ENCODE data around the gene TM7SF2. TPM values are rescaled to one million over a fixed set of nuclear protein-coding genes. Genes with fewer than 3 reads are reported as not detected.

The TM7SF2 gene
- total and polyA plus RNA-seq, 7 donors, result 3.6 to 43.2 (median 17.4) TPM

GRCh38 chr11:65133724-65134123, 22.1 kb downstream of the TM7SF2 start:
- no peaks in the 10 kb centered on the region for H3K27me3 ChIP-seq
- H3K4me3 ChIP-seq, result peak overlapping the region; percentile 83 to 93 (median 90)
- peak; percentile 76 for DNase-seq
- peaks cover 21 to 43% (median 39%) of the 10 kb centered on the region in 4 donors for H3K36me3 ChIP-seq
- TF ChIP-seq EP300 (IDR thresholded peaks at IDR 0.05), result no peak
- no peak for TF ChIP-seq POLR2A (IDR thresholded peaks at IDR 0.05)
- TF ChIP-seq, protein P1, sequence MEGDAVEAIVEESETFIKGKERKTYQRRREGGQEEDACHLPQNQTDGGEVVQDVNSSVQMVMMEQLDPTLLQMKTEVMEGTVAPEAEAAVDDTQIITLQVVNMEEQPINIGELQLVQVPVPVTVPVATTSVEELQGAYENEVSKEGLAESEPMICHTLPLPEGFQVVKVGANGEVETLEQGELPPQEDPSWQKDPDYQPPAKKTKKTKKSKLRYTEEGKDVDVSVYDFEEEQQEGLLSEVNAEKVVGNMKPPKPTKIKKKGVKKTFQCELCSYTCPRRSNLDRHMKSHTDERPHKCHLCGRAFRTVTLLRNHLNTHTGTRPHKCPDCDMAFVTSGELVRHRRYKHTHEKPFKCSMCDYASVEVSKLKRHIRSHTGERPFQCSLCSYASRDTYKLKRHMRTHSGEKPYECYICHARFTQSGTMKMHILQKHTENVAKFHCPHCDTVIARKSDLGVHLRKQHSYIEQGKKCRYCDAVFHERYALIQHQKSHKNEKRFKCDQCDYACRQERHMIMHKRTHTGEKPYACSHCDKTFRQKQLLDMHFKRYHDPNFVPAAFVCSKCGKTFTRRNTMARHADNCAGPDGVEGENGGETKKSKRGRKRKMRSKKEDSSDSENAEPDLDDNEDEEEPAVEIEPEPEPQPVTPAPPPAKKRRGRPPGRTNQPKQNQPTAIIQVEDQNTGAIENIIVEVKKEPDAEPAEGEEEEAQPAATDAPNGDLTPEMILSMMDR (IDR thresholded peaks at IDR 0.05), result no peak
- no peak for TF ChIP-seq POLR2AphosphoS5 (IDR thresholded peaks at IDR 0.05)
- intact Hi-C loops (cut with DNase I), result loop anchor here (2.0 to 5.0 kb wide), 2 partner anchors 47 to 129 kb away; partner anchors contain the start of genes CAPN1 and POLA2
- peak overlapping the region; percentile 94 to 98 (median 96) for H3K27ac ChIP-seq
- whole genome bisulfite sequencing, 2 donors, result 0% methylated on average over 20 of the region's 20 CpGs
- no peaks in the 10 kb centered on the region for H3K9me3 ChIP-seq
- peaks cover 0 to 31% (median 25%) of the 10 kb centered on the region in 4 donors for H3K4me1 ChIP-seq

DNA sequence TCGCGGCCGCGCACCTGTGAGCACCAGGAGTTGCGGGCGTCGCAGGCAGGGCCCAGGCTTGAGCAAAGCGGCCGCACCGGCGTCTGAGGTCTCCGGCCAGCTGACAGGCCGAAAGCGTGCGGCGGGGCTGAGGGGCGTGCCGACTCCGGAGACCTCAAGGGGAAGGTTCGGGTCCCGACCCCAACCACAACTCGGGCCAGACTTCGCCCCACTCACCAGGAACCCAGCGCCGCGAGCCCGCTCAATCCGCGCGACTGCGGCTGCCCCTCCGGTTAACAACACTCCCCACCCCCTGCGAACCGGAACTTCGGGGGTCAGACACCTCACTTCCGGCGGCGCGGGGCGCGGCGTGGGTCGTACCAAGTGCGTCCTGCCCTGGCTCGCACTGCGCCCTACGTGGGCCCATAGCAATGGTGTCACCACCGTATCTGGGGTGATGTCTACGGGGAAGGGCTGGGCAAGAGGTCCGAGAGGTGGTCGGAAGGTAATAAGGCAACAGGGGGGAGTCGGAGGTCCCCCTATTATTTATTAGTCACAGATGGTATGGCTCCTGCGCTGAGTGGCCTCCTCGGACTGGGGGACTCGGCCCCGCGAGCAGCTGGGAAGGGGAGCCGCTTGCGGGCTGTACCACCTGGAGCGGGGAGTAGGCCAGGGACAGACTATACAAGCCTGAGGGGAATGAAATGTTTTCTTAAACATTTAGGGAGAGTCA, 22.7 kb downstream of the TM7SF2 start, which contains the start of gene SYVN1:
SYVN1 (minus strand) TSS at position 280 of the 712 bp plus-strand sequence. CDS start 918 bp downstream, outside the sequence.
- peak within 1 kb of the TSS; percentile 94 to 98 (median 96) for H3K27ac ChIP-seq
- H3K4me1 ChIP-seq, result peaks cover 0 to 31% (median 25%) of the 10 kb centered on the region in 4 donors
- H3K27me3 ChIP-seq, result no peaks in the 10 kb centered on the region
- intact Hi-C loops (cut with DNase I), result loop anchor here (2.0 to 5.0 kb wide), 2 partner anchors 46 to 128 kb away; partner anchors contain the start of genes CAPN1 and POLA2
- DNase-seq, result peak; percentile 96
- peaks cover 18 to 37% (median 33%) of the 10 kb centered on the region in 4 donors for H3K36me3 ChIP-seq
- peak within 1 kb of the TSS; percentile 83 to 93 (median 90) for H3K4me3 ChIP-seq
- TF ChIP-seq, protein P1 (IDR thresholded peaks at IDR 0.05), result no peak
- TF ChIP-seq POLR2A (IDR thresholded peaks at IDR 0.05), result peak; percentile 97 to 98
- peak; percentile 99 for TF ChIP-seq POLR2AphosphoS5 (IDR thresholded peaks at IDR 0.05)
- TF ChIP-seq EP300 (IDR thresholded peaks at IDR 0.05), result peak in 1 of 4 donors; percentile 40
- 0% methylated on average over 60 of the region's 60 CpGs for WGBS, 2 donors
- no peaks in the 10 kb centered on the region for H3K9me3 ChIP-seq

DNA sequence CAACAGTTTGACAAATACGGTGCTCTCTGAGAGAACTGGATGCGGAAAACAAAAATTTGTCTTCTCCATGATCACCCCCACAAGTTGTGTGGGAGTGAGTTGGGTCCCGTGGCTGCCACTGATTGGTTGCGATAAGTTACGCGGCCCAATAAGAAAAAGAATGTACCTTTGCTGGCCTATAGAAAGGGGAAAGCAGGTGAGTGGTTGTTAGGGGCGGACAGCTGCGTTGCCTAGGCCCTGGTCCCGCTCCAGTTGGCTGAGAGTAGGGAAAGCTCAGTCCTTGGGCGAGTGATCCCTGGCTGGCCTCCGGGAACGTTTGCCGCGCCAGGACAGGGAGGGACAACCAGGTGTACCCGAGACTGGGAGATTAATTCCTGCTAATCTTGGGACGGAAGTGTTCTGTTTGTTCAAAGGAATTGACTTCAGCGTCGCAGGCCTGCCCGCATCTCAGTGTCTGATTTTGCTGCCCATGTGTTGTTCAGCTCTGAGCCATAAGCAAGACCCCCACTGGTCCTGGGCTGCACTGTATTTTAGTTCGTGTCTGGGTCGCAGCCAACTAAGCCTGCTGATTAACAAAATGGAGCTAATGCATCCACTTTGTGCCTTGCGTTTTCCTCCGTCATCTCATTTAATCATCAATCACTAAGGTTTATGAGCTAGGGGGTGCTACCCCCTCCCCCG, 23.4 kb downstream of the TM7SF2 start:
- 1 to 2% methylated on average over 24 of the region's 24 CpGs for whole genome bisulfite sequencing, 2 donors
- intact Hi-C loops (cut with DNase I), result loop anchor here (2.0 to 5.0 kb wide), 2 partner anchors 46 to 127 kb away; partner anchors contain the start of genes CAPN1 and POLA2
- Histone ChIP-seq H3K4me3 (peak overlapping the region; percentile 83 to 93 (median 90)), H3K27me3 (no peaks in the 10 kb centered on the region), H3K27ac (peak overlapping the region; percentile 94 to 98 (median 96)), H3K36me3 (peaks cover 11 to 30% (median 26%) of the 10 kb centered on the region in 4 donors), H3K9me3 (no peaks in the 10 kb centered on the region), H3K4me1 (peaks cover 0 to 31% (median 25%) of the 10 kb centered on the region in 4 donors)
- DNase-seq, result peak; percentile 98
- TF ChIP-seq POLR2AphosphoS5 (IDR thresholded peaks at IDR 0.05), result peak in 3 of 4 donors; percentile 12 to 78 (median 53)
- TF ChIP-seq, protein P1 (IDR thresholded peaks at IDR 0.05), result no peak
- TF ChIP-seq POLR2A (IDR thresholded peaks at IDR 0.05), result peak in 1 of 2 donors; percentile 45

DNA sequence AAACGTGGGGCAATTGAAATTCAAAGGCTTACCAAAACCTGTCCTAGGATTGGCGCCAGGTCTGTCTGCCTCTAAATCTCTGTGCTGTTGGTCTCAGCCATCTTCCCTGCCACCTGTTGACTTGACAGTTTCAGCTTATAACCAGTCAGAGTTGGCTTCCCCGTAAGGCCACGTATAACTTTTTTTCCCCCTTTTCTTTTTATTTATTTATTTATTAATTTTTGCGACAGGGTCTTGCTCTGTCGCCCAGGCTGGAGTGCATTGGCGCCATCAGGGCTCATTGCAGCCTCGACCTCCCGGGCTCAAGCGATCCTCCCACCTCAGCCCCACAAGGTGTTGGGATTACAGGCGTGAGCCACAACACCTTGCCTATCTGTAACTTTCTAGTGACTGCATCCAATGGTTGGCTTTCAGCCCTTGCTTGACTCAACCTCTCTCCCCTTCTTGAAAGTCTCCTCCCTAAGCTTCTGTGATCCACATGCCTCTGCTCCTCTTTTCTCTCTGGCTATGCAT, 24.0 kb downstream of the TM7SF2 start:
- WGBS, 2 donors, result 48 to 59% methylated on average over 11 of the region's 11 CpGs
- Histone ChIP-seq H3K27me3 (no peaks in the 10 kb centered on the region), H3K9me3 (no peaks in the 10 kb centered on the region), H3K36me3 (peaks cover 5 to 24% (median 20%) of the 10 kb centered on the region in 4 donors), H3K27ac (peak overlapping the region; percentile 94 to 98 (median 96)), H3K4me3 (peak overlapping the region; percentile 83 to 93 (median 90)), H3K4me1 (peaks cover 0 to 31% (median 25%) of the 10 kb centered on the region in 4 donors)
- DNase-seq, result no peak
- no peak for TF ChIP-seq POLR2AphosphoS5 (IDR thresholded peaks at IDR 0.05)
- TF ChIP-seq POLR2A (IDR thresholded peaks at IDR 0.05), result no peak
- TF ChIP-seq, protein P1 (IDR thresholded peaks at IDR 0.05), result no peak
- TF ChIP-seq EP300 (IDR thresholded peaks at IDR 0.05), result no peak
- intact Hi-C loops (cut with DNase I), result loop anchor here (2.0 kb wide), 1 partner anchor 45 kb away; the partner anchor contains the start of gene CAPN1

Data from sigmoid colon (tissue), 7 donors.